Colonic mucosa (tissue), 4 donors: ENCODE measurements around the gene MSANTD3. TPM values are rescaled to one million over a fixed set of nuclear protein-coding genes. Genes with fewer than 3 reads are reported as not detected.

Experiments
- DNase-seq: peaks from one replicate; pipeline ENCODE4 v3.0.0-alpha.2; 2020
- H3K27ac ChIP-seq: fragments of 200-600 bp; one replicate; pipeline ENCODE4 v1.8.0; 2021
- H3K27me3 ChIP-seq: fragments of 200-600 bp; one replicate; pipeline ENCODE4 v1.8.0; 2021
- H3K36me3 ChIP-seq: fragments of 200-600 bp; one replicate; pipeline ENCODE4 v1.8.0; 2021
- H3K4me1 ChIP-seq: fragments of 200-600 bp; one replicate; pipeline ENCODE4 v1.8.0; 2021; ENCODE audit warnings: mild to moderate bottlenecking
- H3K4me3 ChIP-seq: fragments of 200-600 bp; one replicate; pipeline ENCODE4 v1.8.0; 2021
- H3K9ac ChIP-seq, 2 donors: one replicate each; pipeline ENCODE4 v1.7.0; 2013; ENCODE audit warnings: control low read depth in 2 of 2, low read depth in 2 of 2, low read length in 2 of 2
- H3K9me3 ChIP-seq: fragments of 200-600 bp; one replicate; pipeline ENCODE4 v1.8.0; 2021
- CTCF ChIP-seq: fragments of 200-600 bp; IDR thresholded peaks from one replicate; pipeline ENCODE4 v1.8.0; 2022; ENCODE audit warnings: antibody characterized with exemption, mild to moderate bottlenecking
- intact Hi-C: fragments of 100-400 bp; cut with DNase I; formaldehyde crosslinking; loops from one replicate; pipeline ENCODE4 v1.14.1; 2022
- total RNA-seq, 2 donors: library from RNA; stranded (reverse); fragmentation: NEBNext Ultra II Directional in 1 of 2; extraction: Animal tissue kit (Norgen Biotek cat#: 25700) in 1 of 2; gene quantifications; one replicate each; pipeline ENCODE4 v1.2.1, GENCODE V29; 2021
- donor health status: healthy.
- donor health status: DM: no; HTN: no; CAD: no.
- donor health status: DM: no; HTN: no; CAD: no.

Gene MSANTD3
- total RNA-seq, 2 donors from 2014 or later, result 9.1 to 11.7 TPM

- no peak overlapping the region for H3K4me3 ChIP-seq
- H3K4me1 ChIP-seq, result no peaks in the 10 kb centered on the region
- H3K9me3 ChIP-seq, result no peaks in the 10 kb centered on the region
- no peak for TF ChIP-seq CTCF
- no peaks in the 10 kb centered on the region for H3K27me3 ChIP-seq
- no peaks in the 10 kb centered on the region for H3K36me3 ChIP-seq
- no peak for DNase-seq
- H3K9ac ChIP-seq, result no peak overlapping the region
- no peak overlapping the region for H3K27ac ChIP-seq
- intact Hi-C loops, result no loop called here
Measured at GRCh38 chr9:100465274-100465673, 38.3 kb downstream of the MSANTD3 start.

GRCh38 chr9:100465761-100466160, 38.8 kb downstream of the MSANTD3 start:
- intact Hi-C loops, result no loop called here

GRCh38 chr9:100466171-100466828, 39.4 kb downstream of the MSANTD3 start:
- Histone ChIP-seq H3K9ac (no peak overlapping the region), H3K36me3 (no peaks in the 10 kb centered on the region), H3K27me3 (no peaks in the 10 kb centered on the region), H3K9me3 (no peaks in the 10 kb centered on the region), H3K27ac (no peak overlapping the region), H3K4me1 (no peaks in the 10 kb centered on the region), H3K4me3 (no peak overlapping the region)
- no peak for DNase-seq
- no peak for TF ChIP-seq CTCF
- intact Hi-C loops, result no loop called here

More at GRCh38 chr9:100465761-100466160, 38.8 kb downstream of the MSANTD3 start:
- no peak for TF ChIP-seq CTCF
- H3K4me3 ChIP-seq, result no peak overlapping the region
- no peak overlapping the region for H3K27ac ChIP-seq
- H3K9me3 ChIP-seq, result no peaks in the 10 kb centered on the region
- H3K9ac ChIP-seq, result no peak overlapping the region
- DNase-seq, result no peak
- no peaks in the 10 kb centered on the region for H3K36me3 ChIP-seq
- H3K4me1 ChIP-seq, result no peaks in the 10 kb centered on the region
- H3K27me3 ChIP-seq, result no peaks in the 10 kb centered on the region

GRCh38 chr9:100466829-100467221, 39.9 kb downstream of the MSANTD3 start:
- intact Hi-C loops, result no loop called here
- Histone ChIP-seq H3K9ac (no peak overlapping the region), H3K9me3 (no peaks in the 10 kb centered on the region), H3K27ac (no peak overlapping the region), H3K4me1 (no peaks in the 10 kb centered on the region), H3K4me3 (no peak overlapping the region), H3K27me3 (no peaks in the 10 kb centered on the region), H3K36me3 (no peaks in the 10 kb centered on the region)
- no peak for DNase-seq
- TF ChIP-seq CTCF, result no peak

- no peak overlapping the region for H3K9ac ChIP-seq
- H3K4me1 ChIP-seq, result no peaks in the 10 kb centered on the region
- H3K27me3 ChIP-seq, result peaks cover 4% of the 10 kb centered on the region
- no peaks in the 10 kb centered on the region for H3K36me3 ChIP-seq
- no peak for TF ChIP-seq CTCF
- intact Hi-C loops, result no loop called here
- H3K9me3 ChIP-seq, result no peaks in the 10 kb centered on the region
- no peak for DNase-seq
- no peak overlapping the region for H3K27ac ChIP-seq
- no peak overlapping the region for H3K4me3 ChIP-seq
Measured at GRCh38 chr9:100468041-100468440, 41.1 kb downstream of the MSANTD3 start.
